GM19438 (cell line): Measurements from ENCODE around the gene TERF2IP.

Experiments
- ATAC-seq: cut with Tn5 transposase; IDR thresholded peaks from one replicate; pipeline ENCODE4 v1.9.1; 2021; ENCODE audit warnings: low read depth; ENCODE audit not compliant: unreplicated experiment

Gene TERF2IP

GRCh38 chr16:75647492-75648264, at the start of gene TERF2IP, which contains the start of gene KARS1:
Gene TERF2IP, plus strand, starts transcription at chr16:75647773. Its CDS starts 110 bp downstream, at chr16:75647883.
Gene KARS1, minus strand, starts transcription at chr16:75647665. Its CDS starts 26 bp downstream, at chr16:75647639.
- peak; percentile 75 for ATAC-seq

DNA sequence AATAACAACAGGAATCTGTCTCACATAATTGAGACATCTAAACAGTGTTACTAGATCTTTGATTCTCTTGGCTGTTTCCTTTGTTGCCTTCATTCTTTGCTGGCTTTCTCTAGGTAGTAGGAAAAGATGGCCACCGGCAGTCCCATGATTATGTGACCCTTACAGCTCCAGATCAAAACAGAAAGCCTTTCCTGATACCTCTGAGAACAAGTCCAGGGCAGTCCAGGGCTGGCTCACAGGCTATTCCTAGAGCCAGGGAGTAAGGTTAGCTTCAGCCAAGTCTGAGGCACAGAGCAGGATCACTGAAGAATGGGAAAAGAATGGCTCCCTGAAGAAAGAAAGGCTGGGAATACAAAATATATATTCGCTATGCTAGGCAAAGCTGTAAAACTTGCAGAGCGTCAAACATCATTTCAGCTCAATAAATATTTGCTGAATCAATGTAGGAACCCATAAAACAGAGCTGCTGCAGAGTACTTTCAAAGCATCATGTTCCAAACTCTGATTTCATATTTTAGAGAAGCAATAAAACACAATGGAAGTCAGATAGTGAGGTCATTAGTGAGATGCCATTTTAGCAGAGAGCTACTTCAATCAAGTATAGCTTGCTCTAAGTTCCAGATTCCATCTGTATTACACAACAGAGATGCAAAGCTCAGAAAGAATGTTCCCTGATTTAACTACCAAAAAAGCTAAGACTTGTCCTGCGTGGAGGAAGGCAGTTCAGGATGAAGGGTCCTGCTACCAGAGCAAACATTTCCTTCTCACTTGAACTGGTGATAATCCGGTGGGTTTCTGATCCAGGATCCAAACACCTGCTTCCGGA, 47.9 kb upstream of the TERF2IP start:
- ATAC-seq, result no peak

DNA sequence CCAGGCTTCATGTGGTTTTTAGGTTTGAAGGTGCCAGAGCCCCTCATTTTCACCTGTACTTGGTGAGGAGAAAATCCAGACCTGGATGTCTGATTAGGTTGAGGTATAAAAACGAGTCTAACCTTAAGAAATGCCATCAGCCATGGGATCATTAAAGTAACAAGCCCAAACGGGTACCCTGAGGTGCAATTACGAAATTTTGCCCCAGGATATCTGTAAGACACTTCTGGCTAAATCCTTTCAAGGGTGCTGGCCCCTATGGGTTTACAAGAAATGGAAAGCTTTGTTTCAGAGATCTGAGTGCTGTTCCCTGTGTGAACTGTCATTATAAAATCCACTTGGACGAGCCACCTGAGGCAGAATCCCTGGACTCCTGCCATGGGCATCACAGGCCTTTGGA, 44.3 kb upstream of the TERF2IP start:
- no peak for ATAC-seq

GRCh38 chr16:75606507-75606906, 41.1 kb upstream of the TERF2IP start:
- ATAC-seq, result no peak

DNA sequence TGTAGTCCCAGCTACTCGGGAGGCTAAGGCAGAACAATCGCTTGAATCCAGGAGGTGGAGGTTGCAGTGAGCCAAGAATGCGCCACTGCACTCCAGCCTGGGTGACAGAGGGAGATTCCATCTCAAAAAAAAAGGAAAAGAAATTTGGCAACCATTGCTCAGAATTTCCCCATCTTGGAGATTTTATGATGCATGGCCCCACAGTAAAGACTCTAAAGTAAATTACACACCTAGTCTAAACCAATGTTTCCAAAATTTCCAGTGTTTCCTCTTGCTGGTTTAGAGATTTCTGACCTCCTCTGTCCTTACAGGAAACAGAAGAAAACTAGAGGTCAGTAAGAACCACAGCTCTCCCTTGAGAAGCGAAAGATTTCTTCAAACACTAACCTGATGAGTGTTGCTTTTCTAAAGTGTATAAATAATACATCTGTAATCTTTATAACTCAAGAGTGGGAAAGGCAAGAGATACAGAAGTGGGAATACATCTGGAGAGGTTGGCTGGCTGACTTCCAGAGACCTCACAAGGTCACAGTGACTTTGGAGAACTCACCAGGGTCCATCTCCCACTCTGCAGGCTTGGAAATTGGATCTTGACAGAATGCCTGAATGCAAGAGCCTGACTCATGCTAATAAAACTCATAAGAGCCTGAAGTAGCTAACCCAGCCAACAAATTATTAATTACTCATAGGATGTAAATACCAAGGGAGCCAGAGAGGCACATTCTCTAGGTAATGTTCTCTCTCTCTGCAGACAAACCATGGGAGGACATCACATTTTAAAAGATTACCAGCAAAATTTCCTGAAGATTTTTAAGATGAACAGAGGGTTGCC, 33.3 kb upstream of the TERF2IP start:
- ATAC-seq, result no peak

- ATAC-seq, result no peak
Observed at GRCh38 chr16:75615619-75616018, 32.0 kb upstream of the TERF2IP start.

DNA sequence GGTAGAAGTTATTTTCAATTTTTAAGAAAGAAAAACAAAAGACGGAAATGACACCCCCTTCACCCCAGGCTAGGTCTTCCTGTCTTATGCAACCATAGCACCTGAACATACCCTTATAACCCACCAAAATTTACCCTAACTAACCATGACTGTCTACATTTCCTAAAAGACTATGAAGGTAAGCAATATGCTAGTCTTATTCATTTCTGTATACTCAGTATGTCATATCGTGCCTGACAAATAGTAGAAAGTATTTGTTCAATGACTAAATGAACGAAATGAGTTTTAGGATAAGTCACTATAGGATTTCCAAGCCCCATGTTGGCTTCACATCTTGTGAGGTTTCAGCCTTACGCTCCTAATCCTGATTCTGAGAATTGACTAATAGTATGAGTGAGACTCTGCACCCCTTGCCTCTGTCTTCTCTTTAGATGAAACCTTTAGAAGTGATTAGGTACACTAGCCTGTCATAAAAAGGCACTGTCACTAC, 31.0 kb upstream of the TERF2IP start:
- no peak for ATAC-seq

DNA sequence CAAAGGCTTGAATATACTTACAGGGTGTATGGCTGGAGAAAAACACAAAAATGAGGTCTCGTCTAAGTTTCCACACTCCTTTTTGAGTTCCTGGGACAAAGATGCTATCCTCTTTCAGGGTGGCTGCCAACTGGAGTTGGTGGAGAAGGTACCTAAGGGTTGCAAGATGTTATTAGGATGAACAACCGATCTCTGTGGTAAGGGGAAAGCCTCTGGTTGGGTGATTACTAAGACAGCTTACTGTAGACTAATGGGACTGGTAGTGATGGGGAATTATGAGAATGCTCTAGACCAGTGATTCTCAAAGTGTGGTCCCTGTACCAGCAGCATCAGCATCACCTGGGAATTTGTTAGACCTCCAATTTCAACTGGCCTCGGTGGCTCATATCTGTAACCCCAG, 30.5 kb upstream of the TERF2IP start:
- ATAC-seq, result no peak

DNA sequence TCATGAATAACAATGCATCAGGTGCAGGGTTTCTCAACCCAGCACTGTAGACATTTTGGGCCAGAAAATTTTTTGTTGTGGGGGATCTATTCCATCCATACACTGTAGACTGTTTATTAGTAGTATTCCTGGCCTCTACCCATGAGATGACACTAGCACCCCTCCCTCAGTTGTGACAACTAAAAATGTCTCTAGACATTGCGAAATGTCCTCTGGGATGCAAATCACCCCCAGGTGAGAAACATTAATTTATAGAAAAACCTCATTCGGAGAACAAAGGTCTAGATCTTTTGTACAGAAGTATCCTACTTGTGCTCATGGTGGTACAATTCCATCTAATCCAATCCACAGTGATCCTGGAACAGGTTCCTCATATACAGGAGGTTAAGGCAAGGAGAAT, 28.8 kb upstream of the TERF2IP start:
- ATAC-seq, result no peak

DNA sequence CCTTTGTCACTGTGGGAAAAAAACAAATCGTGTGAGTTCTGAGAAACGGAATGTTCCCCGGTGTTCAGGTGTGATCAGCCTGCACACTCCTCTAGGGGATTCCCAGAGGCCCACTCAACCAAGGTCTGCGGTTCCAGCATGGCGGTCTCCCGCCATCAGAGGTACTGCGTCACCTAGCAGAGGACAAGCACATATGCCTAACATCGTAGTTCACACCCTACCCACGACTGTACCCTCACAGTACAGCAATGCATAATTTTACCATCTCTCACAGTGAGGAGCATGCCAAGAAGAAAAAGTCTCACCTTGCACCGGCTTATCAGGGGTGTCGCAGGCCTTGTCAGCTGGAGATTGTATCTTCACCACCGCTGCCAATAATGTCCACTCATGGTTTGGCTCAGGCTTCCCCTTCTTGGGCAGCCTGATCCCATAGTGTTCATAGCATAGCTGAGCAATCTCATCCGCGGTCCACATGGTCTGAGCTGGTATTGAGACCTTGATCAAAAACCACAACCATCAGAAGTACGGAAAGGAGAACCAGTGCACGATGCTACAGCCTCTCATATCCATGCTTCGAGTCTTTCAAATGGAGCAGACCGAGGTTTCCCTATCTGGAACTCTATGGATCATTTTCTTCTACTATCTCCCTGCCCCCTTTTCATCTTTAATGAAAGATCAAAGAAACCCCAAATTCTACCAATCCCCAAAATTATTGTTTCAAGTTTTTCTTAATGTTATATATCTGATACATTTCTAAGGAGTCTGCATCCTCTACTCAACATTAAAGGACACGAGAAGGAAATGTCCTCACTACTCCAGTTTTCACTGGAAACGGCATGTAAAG, 27.0 kb upstream of the TERF2IP start:
- no peak for ATAC-seq

DNA sequence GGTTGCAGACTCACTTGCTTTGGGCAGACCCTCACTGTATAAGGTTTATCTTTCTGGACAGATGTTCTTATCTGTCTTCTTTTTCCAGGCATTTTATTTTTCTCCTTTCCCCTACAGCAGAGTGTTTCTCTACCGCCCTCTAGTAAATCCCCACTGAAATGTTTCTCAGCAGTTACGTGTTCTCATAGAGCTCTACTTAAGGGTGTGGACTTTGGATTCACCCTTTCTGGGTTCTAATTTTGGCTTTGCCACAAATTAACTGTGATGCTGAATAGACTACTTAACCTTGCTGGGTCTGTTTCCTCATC, 26.4 kb upstream of the TERF2IP start:
- ATAC-seq, result no peak

- peak; percentile 95 for ATAC-seq
Observed at GRCh38 chr16:75622761-75623605, 24.6 kb upstream of the TERF2IP start, which contains the start of gene ADAT1. Gene ADAT1, minus strand, starts transcription at chr16:75623281. Its CDS starts 2,482 bp downstream, at chr16:75620799.

DNA sequence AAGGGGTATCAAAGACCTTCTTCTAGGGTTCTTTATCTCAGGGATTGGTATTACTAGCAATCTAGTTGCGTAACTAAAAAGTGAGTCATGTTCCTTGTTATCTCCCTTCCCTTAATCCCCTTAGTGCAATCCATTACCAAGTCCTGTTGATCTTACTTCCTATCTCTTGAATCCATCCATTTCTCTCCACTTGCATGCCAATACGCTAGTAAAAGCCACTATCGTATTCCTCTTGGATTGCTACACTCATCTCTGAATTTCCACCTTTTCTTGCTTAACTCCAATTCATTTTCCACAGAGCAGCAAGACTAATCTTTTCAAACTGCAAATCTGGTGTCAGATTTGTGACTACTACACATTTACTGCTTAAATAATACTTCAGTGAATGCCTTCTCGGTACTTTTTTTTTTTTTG, 22.6 kb upstream of the TERF2IP start:
- ATAC-seq, result no peak

- ATAC-seq, result no peak
Observed at GRCh38 chr16:75626806-75627205, 20.8 kb upstream of the TERF2IP start.

GRCh38 chr16:75627851-75628250, 19.7 kb upstream of the TERF2IP start:
- ATAC-seq, result no peak

DNA sequence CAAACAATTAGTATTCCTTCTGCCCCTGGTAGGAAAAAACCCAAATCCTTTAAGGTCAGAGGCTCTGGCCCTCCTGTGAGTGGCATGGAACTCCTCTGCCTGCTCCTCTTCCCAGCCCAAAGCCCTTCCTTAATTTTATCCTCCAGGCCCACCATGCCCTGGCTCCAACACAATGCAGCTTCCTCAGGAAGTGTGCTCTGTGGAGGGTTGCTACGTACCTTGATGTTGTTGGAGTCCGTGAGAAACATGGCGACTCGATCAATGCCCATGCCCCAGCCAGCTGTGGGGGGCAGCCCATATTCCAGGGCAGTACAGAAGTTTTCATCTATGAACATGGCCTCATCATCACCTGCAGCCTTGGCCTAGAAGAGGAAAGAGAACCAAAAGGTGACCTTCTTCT, 19.2 kb upstream of the TERF2IP start:
- no peak for ATAC-seq

GRCh38 chr16:75629132-75629531, 18.4 kb upstream of the TERF2IP start:
- ATAC-seq, result no peak

DNA sequence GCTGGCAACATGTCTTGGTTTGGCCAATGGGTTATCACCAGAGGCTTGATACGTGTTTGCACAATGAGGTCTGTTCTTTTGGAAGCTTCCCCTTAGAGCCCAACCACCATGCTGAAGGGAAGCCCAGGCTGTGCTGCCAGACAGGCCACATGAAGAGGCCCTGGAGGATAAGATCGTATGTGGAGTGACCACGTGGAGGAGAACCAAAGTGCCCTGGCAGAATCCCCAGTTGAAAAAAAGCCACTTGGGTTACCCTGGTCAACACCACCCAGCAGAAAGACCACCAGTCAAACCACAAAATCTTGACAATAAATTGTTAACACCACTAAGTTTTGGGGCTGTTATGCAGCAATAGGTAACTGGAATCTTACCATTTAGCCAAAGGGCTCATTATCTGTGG, 17.5 kb upstream of the TERF2IP start:
- ATAC-seq, result no peak

DNA sequence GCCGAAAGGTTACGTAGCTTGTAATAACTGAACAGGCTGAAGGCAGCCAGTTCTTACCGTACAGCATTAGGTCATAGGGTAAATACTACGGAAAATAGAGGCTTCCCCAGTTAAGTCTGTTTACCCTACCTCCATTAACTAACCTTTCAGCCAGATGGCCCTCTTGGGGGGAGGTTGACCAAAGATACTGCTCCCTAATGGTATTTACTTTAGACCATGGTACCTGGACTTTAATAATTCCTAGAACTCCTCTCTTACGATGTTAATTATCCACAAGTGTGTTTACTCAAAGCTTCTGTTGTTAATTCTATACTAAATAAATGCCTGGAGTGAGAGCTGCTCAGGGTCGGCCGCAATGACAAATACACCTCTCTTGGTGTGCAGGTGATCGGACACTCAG, 14.7 kb upstream of the TERF2IP start:
- ATAC-seq, result no peak
